H9 (cell line): ENCODE results near the gene LIN7C. TPM values are rescaled to one million over a fixed set of nuclear protein-coding genes. Genes with fewer than 3 reads are reported as not detected.

Experiments
- DNase-seq: peaks from one replicate; pipeline ENCODE4 v3.0.0-alpha.2; 2017
- H2AFZ ChIP-seq: one replicate; pipeline ENCODE4 v1.6.1; 2013; ENCODE audit warnings: mild to moderate bottlenecking, low read length, control low read depth, moderate library complexity
- H2AK5ac ChIP-seq: 2 replicates; pipeline ENCODE4 v1.6.1; 2013; ENCODE audit warnings: low read length, control low read depth, mixed read lengths; ENCODE audit not compliant: insufficient read length
- H2BK120ac ChIP-seq: one replicate; pipeline ENCODE4 v1.6.1; 2013; ENCODE audit warnings: low read depth, mild to moderate bottlenecking, low read length, control low read depth, inconsistent platforms; ENCODE audit not compliant: poor library complexity, severe bottlenecking
- H2BK12ac ChIP-seq: 2 replicates; pipeline ENCODE4 v1.6.1; 2013; ENCODE audit warnings: low read length, control low read depth, mixed read lengths, low read depth; ENCODE audit not compliant: insufficient read length
- H2BK15ac ChIP-seq: 2 replicates; pipeline ENCODE4 v1.6.1; 2013; ENCODE audit warnings: low read depth, low read length, control low read depth
- H2BK20ac ChIP-seq: one replicate; pipeline ENCODE4 v1.6.1; 2013; ENCODE audit warnings: low read depth, mild to moderate bottlenecking, low read length, control low read depth, inconsistent platforms; ENCODE audit not compliant: poor library complexity, severe bottlenecking
- H2BK5ac ChIP-seq: 2 replicates; pipeline ENCODE4 v1.6.1; 2013; ENCODE audit warnings: low read length, control low read depth, mixed read lengths; ENCODE audit not compliant: insufficient read length
- H3K14ac ChIP-seq: 2 replicates; pipeline ENCODE4 v1.6.1; 2013; ENCODE audit warnings: low read length, control low read depth; ENCODE audit not compliant: insufficient read depth
- H3K18ac ChIP-seq: 2 replicates; pipeline ENCODE4 v1.6.1; 2013; ENCODE audit warnings: low read depth, mild to moderate bottlenecking, mixed read lengths, low read length, control low read depth; ENCODE audit not compliant: insufficient read length
- H3K23ac ChIP-seq: 2 replicates; pipeline ENCODE4 v1.6.1; 2013; ENCODE audit warnings: low read length, control low read depth, mixed read lengths, low read depth; ENCODE audit not compliant: insufficient read length
- H3K23me2 ChIP-seq: 2 replicates; pipeline ENCODE4 v1.6.1; 2013; ENCODE audit warnings: low read depth, mild to moderate bottlenecking, mixed read lengths, low read length, control low read depth; ENCODE audit not compliant: insufficient read length, poor library complexity, severe bottlenecking
- H3K27ac ChIP-seq: 2 replicates; pipeline ENCODE4 v1.5.1; 2013; ENCODE audit warnings: low read length, control low read depth, mixed read lengths, low read depth; ENCODE audit not compliant: insufficient read length
- H3K27me3 ChIP-seq: 2 replicates; pipeline ENCODE4 v1.6.1; 2013; ENCODE audit warnings: low read length, control low read depth, inconsistent platforms; ENCODE audit not compliant: insufficient read depth
- H3K4ac ChIP-seq: 2 replicates; pipeline ENCODE4 v1.6.1; 2013; ENCODE audit warnings: low read depth, mild to moderate bottlenecking, control low read depth, inconsistent platforms, low read length, moderate library complexity
- H3K4me1 ChIP-seq: 2 replicates; pipeline ENCODE4 v1.6.1; 2013; ENCODE audit warnings: low read length, control low read depth, inconsistent platforms; ENCODE audit not compliant: insufficient read depth
- H3K4me2 ChIP-seq: 2 replicates; pipeline ENCODE4 v1.6.1; 2013; ENCODE audit warnings: low read length, control low read depth, mixed read lengths; ENCODE audit not compliant: insufficient read length, insufficient read depth
- H3K56ac ChIP-seq: 2 replicates; pipeline ENCODE4 v1.6.1; 2013; ENCODE audit warnings: low read depth, mild to moderate bottlenecking, mixed read lengths, low read length, control low read depth; ENCODE audit not compliant: insufficient read length
- H3K79me1 ChIP-seq: 2 replicates; pipeline ENCODE4 v1.6.1; 2013; ENCODE audit warnings: low read depth, mild to moderate bottlenecking, moderate library complexity, low read length, control low read depth, inconsistent platforms; ENCODE audit not compliant: insufficient read depth, poor library complexity, severe bottlenecking
- H3K79me2 ChIP-seq: 2 replicates; pipeline ENCODE4 v1.6.1; 2013; ENCODE audit warnings: low read length, control low read depth, inconsistent platforms; ENCODE audit not compliant: insufficient read depth
- H3K9ac ChIP-seq: 2 replicates; pipeline ENCODE4 v1.6.1; 2013; ENCODE audit warnings: low read length, control low read depth, mixed read lengths; ENCODE audit not compliant: insufficient read length; ENCODE audit errors: extremely low read depth
- H3K9me3 ChIP-seq: one replicate; pipeline ENCODE4 v1.6.1; 2013; ENCODE audit warnings: low read depth, low read length, inconsistent platforms; ENCODE audit not compliant: control insufficient read depth
- H3T11ph ChIP-seq: one replicate; pipeline ENCODE4 v1.6.1; 2013; ENCODE audit warnings: mild to moderate bottlenecking, low read length, control low read depth, inconsistent platforms
- H4K20me1 ChIP-seq: one replicate; pipeline ENCODE4 v1.6.1; 2013; ENCODE audit not compliant: control insufficient read depth, insufficient read length, insufficient read depth
- H4K5ac ChIP-seq: 2 replicates; pipeline ENCODE4 v1.6.1; 2013; ENCODE audit warnings: low read depth, mild to moderate bottlenecking, mixed read lengths, low read length, control low read depth; ENCODE audit not compliant: insufficient read length
- H4K8ac ChIP-seq: replicated peaks from 2 replicates; pipeline ENCODE4 v1.6.1; 2013; ENCODE audit warnings: low read length, control low read depth, mixed read lengths, low read depth; ENCODE audit not compliant: insufficient read length
- H4K91ac ChIP-seq: 2 replicates; pipeline ENCODE4 v1.6.1; 2013; ENCODE audit warnings: low read depth, mild to moderate bottlenecking, moderate library complexity, mixed read lengths, low read length, control low read depth; ENCODE audit not compliant: insufficient read length
- H3K27ac Mint-ChIP-seq, 3 experiments: 2 replicates in 2 of 3; 3 replicates in 1 of 3; pipeline ENCODE4 v1.8.0; 2020 to 2021; ENCODE audit warnings: mixed read lengths in 3 of 3, mild to moderate bottlenecking in 1 of 3, moderate library complexity in 1 of 3
- H3K27me3 Mint-ChIP-seq: 2 replicates; pipeline ENCODE4 v1.8.0; 2021; ENCODE audit warnings: low read depth, mild to moderate bottlenecking, moderate library complexity, mixed read lengths
- H3K36me3 Mint-ChIP-seq, 3 experiments: 2 replicates in 2 of 3; 3 replicates in 1 of 3; pipeline ENCODE4 v1.8.0; 2020 to 2021; ENCODE audit warnings: low read depth in 3 of 3, mixed read lengths in 3 of 3; ENCODE audit not compliant: insufficient read depth in 1 of 3
- H3K4me1 Mint-ChIP-seq, 2 experiments: 2 replicates each; pipeline ENCODE4 v1.8.0; 2020; ENCODE audit warnings: mixed read lengths in 2 of 2
- H3K4me3 Mint-ChIP-seq, 2 experiments: 2 replicates in 1 of 2; 3 replicates in 1 of 2; pipeline ENCODE4 v1.8.0; 2020 to 2021; ENCODE audit warnings: mild to moderate bottlenecking in 2 of 2, mixed read lengths in 2 of 2, moderate library complexity in 1 of 2
- H3K9me3 Mint-ChIP-seq, 2 experiments: 2 replicates in 1 of 2; 3 replicates in 1 of 2; pipeline ENCODE4 v1.8.0; 2020; ENCODE audit warnings: mild to moderate bottlenecking in 2 of 2, mixed read lengths in 2 of 2, moderate library complexity in 1 of 2
- WGBS: extraction: QIAGEN DNeasy Blood & Tissue Kit; methylation state at CpG from one replicate; pipeline ENCODE4 v1.1.7; 2013; ENCODE audit warnings: missing lambda C conversion rate, low lambda C conversion rate, mixed read lengths; ENCODE audit not compliant: insufficient read length; ENCODE audit errors: extremely low coverage; 5-methylcytosine and 5-hydroxymethylcytosine counted together
- total RNA-seq: library from RNA; stranded (reverse); gene quantifications from 2 replicates; pipeline ENCODE4 v1.2.1, GENCODE V29; 2021
- TF ChIP-seq, protein P1 (sequence below): fragments of 200-600 bp; sonication (generic); conservative IDR thresholded peaks from 3 replicates; pipeline ENCODE4 v1.8.0; 2021; ENCODE audit warnings: antibody characterized with exemption, mild to moderate bottlenecking

The LIN7C gene
- total RNA-seq, 1 experiment from 2014 or later, result 40.0 TPM

DNA sequence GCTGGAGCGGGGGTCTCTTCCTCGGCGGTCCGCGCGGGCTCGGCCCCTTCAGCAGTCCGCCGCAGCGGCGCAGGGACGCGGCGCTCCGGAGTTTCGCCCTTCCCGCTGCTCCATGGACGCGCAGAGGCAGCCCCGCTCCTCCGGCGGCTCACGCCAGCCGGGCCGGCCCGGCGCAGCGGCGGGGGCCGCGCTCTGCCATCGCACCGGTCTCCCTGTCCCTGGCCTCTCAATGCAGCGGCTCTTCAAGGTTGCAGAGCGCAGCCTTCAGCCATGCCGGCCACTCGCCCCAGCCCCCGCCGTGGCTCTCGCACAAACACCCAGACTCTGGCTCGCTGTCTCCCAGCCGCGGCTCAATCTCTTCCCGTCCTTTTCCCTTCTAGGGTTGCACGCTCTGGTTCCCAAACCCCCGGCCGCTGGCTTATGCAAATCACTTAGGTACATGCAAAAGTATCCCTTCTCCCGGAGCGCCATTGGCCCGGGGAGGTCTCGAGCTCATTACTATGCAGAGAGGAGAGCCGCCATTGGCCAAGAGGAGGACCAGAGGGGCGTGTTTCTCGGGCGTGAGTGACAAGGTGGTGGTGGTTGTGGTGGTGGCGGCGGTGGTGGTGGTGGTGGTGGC lies 34.1 kb downstream of the LIN7C start, which contains the start of gene LGR4:
Gene LGR4, minus strand, starts transcription at position 393 of the 619 bp plus-strand sequence. CDS start 488 bp downstream, outside the sequence.
- Histone ChIP-seq H2BK15ac (no peak within 1 kb of the TSS), H3K27ac (peak within 1 kb of the TSS; percentile 20), H3T11ph (no peak within 1 kb of the TSS), H3K18ac (peak within 1 kb of the TSS; percentile 24), H2AK5ac (no peak within 1 kb of the TSS), H2BK120ac (no peak within 1 kb of the TSS), H3K9ac (peak within 1 kb of the TSS; percentile 82), H4K91ac (no peak within 1 kb of the TSS), H3K23ac (no peak within 1 kb of the TSS), H3K79me1 (peaks cover 3% of the 10 kb centered on the region), H2AFZ (no peak within 1 kb of the TSS), H4K20me1 (no peaks in the 10 kb centered on the region), H3K4me2 (peak within 1 kb of the TSS; percentile 99), H3K9me3 (no peaks in the 10 kb centered on the region), H2BK5ac (no peak within 1 kb of the TSS), H3K4ac (no peak within 1 kb of the TSS), H3K23me2 (peaks cover 19% of the 10 kb centered on the region), H2BK20ac (no peak within 1 kb of the TSS), H3K14ac (peak within 1 kb of the TSS; percentile 49), H4K5ac (no peak within 1 kb of the TSS), H4K8ac (no peak within 1 kb of the TSS), H3K27me3 (no peaks in the 10 kb centered on the region), H2BK12ac (no peak within 1 kb of the TSS), H3K56ac (no peak within 1 kb of the TSS), H3K79me2 (peaks cover 33% of the 10 kb centered on the region; the same call in 1 of the 2 replicates), H3K4me1 (peaks cover 5% of the 10 kb centered on the region; the same call in 1 of the 2 replicates)
- H3K27ac Mint-ChIP-seq, result peak within 1 kb of the TSS; percentile 98 to 99 (median 99)
- H3K9me3 Mint-ChIP-seq, result peaks cover 3 to 7% of the 10 kb centered on the region in 2 experiments; a peak in 2 of 5 replicates
- peaks cover 13 to 36% (median 19%) of the 10 kb centered on the region in 3 experiments for H3K36me3 Mint-ChIP-seq
- H3K4me1 Mint-ChIP-seq, result peaks cover 39 to 41% of the 10 kb centered on the region in 2 experiments
- no CpG with 5 or more reads among the region's 57 CpGs for WGBS
- no peaks in the 10 kb centered on the region; the same call in 1 of the 2 replicates for H3K27me3 Mint-ChIP-seq
- peak; percentile 99 for DNase-seq
- TF ChIP-seq, protein P1, sequence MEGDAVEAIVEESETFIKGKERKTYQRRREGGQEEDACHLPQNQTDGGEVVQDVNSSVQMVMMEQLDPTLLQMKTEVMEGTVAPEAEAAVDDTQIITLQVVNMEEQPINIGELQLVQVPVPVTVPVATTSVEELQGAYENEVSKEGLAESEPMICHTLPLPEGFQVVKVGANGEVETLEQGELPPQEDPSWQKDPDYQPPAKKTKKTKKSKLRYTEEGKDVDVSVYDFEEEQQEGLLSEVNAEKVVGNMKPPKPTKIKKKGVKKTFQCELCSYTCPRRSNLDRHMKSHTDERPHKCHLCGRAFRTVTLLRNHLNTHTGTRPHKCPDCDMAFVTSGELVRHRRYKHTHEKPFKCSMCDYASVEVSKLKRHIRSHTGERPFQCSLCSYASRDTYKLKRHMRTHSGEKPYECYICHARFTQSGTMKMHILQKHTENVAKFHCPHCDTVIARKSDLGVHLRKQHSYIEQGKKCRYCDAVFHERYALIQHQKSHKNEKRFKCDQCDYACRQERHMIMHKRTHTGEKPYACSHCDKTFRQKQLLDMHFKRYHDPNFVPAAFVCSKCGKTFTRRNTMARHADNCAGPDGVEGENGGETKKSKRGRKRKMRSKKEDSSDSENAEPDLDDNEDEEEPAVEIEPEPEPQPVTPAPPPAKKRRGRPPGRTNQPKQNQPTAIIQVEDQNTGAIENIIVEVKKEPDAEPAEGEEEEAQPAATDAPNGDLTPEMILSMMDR, result no peak
- peak within 1 kb of the TSS; percentile 99 for H3K4me3 Mint-ChIP-seq
